ENCODE measurements around the gene PLB1.

PLB1 gene

GRCh38 chr2:28619213-28620196 is 123.6 kb downstream of the PLB1 start:
- TF ChIP-seq CTCF (conservative IDR thresholded peaks at IDR 0.05; ENCODE audit: control insufficient read depth, insufficient read depth, low read depth, low read length): no peak
- H3K4me3 ChIP-seq (ENCODE audit: control insufficient read depth, low read depth, low read length): no peak overlapping the region
- peak; percentile 25 for DNase-seq (ENCODE audit: low read depth)

- H3K4me3 ChIP-seq (ENCODE audit: control insufficient read depth, low read depth, low read length): no peak overlapping the region
- no peak for TF ChIP-seq CTCF (conservative IDR thresholded peaks at IDR 0.05; ENCODE audit: control insufficient read depth, insufficient read depth, low read depth, low read length)
- DNase-seq (ENCODE audit: low read depth): no peak
These were observed 124.5 kb downstream of the PLB1 start for GRCh38 chr2:28620291-28620793.

DNA sequence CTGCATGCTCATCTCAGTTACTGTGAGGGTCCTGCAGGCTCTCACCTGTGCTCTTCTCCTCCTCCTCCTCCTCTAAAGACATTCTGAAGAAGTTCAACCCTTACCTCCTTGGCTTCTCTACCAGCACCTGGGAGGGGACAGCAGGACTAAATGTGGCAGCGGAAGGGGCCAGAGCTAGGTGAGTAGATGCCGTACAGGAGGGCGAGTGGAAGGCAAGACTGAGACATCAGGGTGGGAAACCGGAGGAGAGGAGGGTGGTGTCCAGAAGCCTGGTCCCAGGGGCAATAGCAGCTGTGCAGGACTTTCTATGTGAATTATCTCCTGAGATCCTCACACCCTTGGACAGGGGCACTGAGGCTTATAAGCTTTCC is 124.9 kb downstream of the PLB1 start:
- no peak overlapping the region for H3K4me3 ChIP-seq (ENCODE audit: control insufficient read depth, low read depth, low read length)
- no peak for DNase-seq (ENCODE audit: low read depth)
- no peak for TF ChIP-seq CTCF (conservative IDR thresholded peaks at IDR 0.05; ENCODE audit: control insufficient read depth, insufficient read depth, low read depth, low read length)

DNA sequence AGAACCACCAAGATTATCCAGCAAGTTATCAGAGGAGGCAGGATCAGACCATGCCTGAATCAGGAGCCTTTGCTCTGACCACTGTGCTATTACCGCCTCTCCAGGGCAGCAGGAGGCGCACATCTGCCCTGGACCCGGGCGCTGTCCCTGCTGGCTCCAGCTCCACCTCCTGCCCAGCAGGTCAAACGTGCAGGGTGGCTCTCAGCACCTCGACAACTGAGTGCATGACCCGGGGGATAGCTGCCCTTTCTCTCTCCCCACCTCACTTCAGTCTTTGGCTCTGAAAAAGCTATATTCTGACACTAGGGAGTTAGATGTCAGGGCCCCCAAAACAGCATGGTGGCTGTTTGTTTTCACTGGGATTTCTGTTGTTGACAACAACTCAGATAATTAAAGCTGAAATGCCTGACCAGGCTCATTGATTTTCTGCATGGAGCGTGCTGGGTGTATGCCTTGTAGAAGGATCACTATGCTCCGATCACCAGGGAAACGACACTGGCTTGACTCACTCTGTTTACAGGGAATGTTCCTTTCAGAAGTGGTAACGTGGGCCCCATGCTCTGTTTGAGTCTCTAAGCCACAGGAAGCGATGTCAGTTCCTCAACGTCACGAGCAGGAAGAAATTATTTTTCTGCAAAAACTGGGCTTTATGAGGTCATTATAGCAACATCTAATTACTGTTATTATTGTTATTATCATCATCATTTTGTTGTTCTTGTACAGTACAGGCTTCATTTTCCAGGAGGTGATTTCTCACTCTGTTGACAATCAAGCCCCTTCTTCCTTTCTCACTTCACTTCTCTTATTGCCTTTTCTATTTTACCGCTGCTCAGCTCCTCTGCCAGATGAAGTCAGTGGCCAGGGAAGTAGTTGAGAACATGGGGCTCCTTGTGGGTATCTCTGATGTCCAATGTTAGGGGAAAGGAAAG is 125.6 kb downstream of the PLB1 start:
- DNase-seq (ENCODE audit: low read depth): peak; percentile 97
- TF ChIP-seq CTCF (conservative IDR thresholded peaks at IDR 0.05; ENCODE audit: control insufficient read depth, insufficient read depth, low read depth, low read length): peak; percentile 43
- no peak overlapping the region for H3K4me3 ChIP-seq (ENCODE audit: control insufficient read depth, low read depth, low read length)

DNA sequence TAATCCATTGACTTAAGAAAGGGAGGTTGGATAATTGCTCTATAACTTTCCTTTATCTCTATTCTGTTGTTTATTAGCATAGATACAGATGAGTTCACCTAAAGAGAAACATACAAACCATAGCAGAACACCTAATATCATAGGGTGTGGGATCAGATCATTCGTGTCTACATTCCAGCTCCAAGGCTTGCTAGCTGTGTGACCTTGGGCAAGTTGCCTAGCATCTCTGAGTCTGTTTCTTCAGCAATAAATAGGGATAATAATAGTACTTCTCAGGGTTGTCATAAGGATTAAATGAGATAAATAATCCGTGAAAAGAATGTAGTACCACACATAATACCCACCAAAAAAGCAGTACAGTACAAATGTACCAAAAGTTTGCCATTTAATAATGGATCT is 126.2 kb downstream of the PLB1 start:
- TF ChIP-seq CTCF (conservative IDR thresholded peaks at IDR 0.05; ENCODE audit: control insufficient read depth, insufficient read depth, low read depth, low read length): no peak
- no peak overlapping the region for H3K4me3 ChIP-seq (ENCODE audit: control insufficient read depth, low read depth, low read length)
- no peak for DNase-seq (ENCODE audit: low read depth)

DNA sequence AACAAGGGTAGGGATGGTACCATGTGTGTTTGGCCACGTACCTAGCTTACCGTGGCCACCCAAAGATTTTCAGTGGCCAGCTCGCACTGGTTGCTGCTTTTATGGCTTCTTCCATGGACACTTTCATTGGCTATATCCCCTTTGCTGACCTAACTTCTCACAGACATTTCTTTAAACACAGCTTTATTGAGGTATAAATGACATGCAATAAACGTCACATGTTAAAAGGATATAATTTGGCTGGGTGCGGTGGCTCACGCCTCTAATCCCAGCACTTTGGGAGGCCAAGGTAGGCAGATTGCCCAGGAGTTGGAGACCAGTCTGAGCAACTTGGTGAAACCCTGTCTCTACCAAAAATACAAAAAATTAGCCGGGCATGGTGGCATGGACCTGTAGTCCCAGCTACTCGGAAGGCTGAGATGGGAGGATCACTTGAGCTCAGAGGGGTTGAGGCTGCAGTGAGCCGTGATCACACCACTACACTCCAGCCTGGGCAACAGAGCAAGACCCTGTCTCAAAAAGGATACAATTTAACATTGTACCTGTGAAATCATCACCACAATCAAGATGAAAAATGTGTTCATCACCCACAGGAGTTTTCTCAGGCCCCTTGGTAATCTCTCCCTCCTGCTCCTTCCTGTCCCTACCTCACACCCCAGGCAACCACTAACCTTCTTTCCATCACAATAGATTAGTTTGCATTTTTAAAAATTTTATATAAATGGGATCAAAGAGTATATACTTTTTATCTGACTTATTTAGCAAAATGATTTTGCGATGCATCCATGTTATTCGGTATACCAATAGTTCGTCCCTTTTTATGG is 127.9 kb downstream of the PLB1 start:
- no peak for DNase-seq (ENCODE audit: low read depth)
- TF ChIP-seq CTCF (conservative IDR thresholded peaks at IDR 0.05; ENCODE audit: control insufficient read depth, insufficient read depth, low read depth, low read length): no peak
- no peak overlapping the region for H3K4me3 ChIP-seq (ENCODE audit: control insufficient read depth, low read depth, low read length)
